Ovary (tissue), 9 donors: ENCODE results near the gene YPEL3. TPM values are rescaled to one million over a fixed set of nuclear protein-coding genes. Genes with fewer than 3 reads are reported as not detected.

Experiments
- DNase-seq, 5 donors: peaks; one replicate each; pipeline ENCODE4 v3.0.0-alpha.2; 2019 to 2020
- H3K27ac ChIP-seq, 2 donors: fragments of 200-600 bp; one replicate each; pipeline versions ENCODE4 v1.5.1 to v1.8.0; 2019 to 2022
- H3K27me3 ChIP-seq: fragments of 200-600 bp; one replicate; pipeline ENCODE4 v1.8.0; 2022
- H3K36me3 ChIP-seq: fragments of 200-600 bp; sonication (generic); one replicate; pipeline ENCODE4 v1.5.1; 2019
- H3K4me1 ChIP-seq: one replicate; pipeline ENCODE4 v1.8.1; 2013; ENCODE audit warnings: mild to moderate bottlenecking, moderate library complexity; ENCODE audit not compliant: insufficient read depth
- H3K4me3 ChIP-seq: fragments of 200-600 bp; sonication (generic); one replicate; pipeline ENCODE4 v1.5.1; 2017
- H3K9me3 ChIP-seq, 2 donors: fragments of 200-600 bp in 1 of 2; sonication (generic) in 1 of 2; one replicate each; pipeline versions ENCODE4 v1.5.1 to v1.8.1; 2013 to 2019; ENCODE audit warnings: mild to moderate bottlenecking in 1 of 2, moderate library complexity in 1 of 2
- EP300 ChIP-seq: sonication (generic); formaldehyde crosslinking; IDR thresholded peaks from one replicate; pipeline ENCODE4 v1.6.1; 2017; ENCODE audit warnings: antibody characterized with exemption
- POLR2A ChIP-seq: fragments of 450-650 bp; IDR thresholded peaks from one replicate; pipeline ENCODE4 v1.6.1; 2017; ENCODE audit warnings: antibody characterized with exemption, mild to moderate bottlenecking, moderate library complexity
- WGBS, 3 donors: extraction: QIAGEN DNeasy Blood & Tissue Kit in 1 of 3; methylation state at CpG; one replicate each; pipeline versions ENCODE4 v1.1.5 to v1.1.7; 2013 to 2017; 5-methylcytosine and 5-hydroxymethylcytosine counted together
- intact Hi-C, 4 donors: fragments of 100-400 bp; cut with DNase I; formaldehyde crosslinking; loops; one replicate each; pipeline versions ENCODE4 v1.11.0 to v1.15.1; 2022 to 2023
- polyA plus RNA-seq, 2 donors: library from polyadenylated mRNA; stranded (reverse); fragments of 200-250 nt in 1 of 2; fragments of 350-450 nt in 1 of 2; fragmentation: Illumina TruSeq in 1 of 2; extraction: RNeasy Lipid Tissue Mini Kit (QIAGEN cat#74804) in 1 of 2; gene quantifications; one replicate each; pipeline ENCODE4 v1.2.3, GENCODE V29; 2013 to 2014
- total RNA-seq, 7 donors: library from RNA; depleted of rRNA in 2 of 7; stranded (reverse); fragments of >200 nt in 2 of 7; fragmentation: NEBNext Ultra II Directional in 3 of 7; extraction: Animal tissue kit (Norgen Biotek cat#: 25700) in 3 of 7; gene quantifications; one replicate each; pipeline versions ENCODE4 v1.1.0 to v1.2.4, GENCODE V29; 2016 to 2023
- TF ChIP-seq, protein P1 (sequence below), 3 donors: fragments of 450-650 bp in 2 of 3; fragments of 200-600 bp in 1 of 3; IDR thresholded peaks; one replicate each; pipeline versions ENCODE4 v1.5.1 to v1.8.0; 2016 to 2022; ENCODE audit warnings: antibody characterized with exemption in 3 of 3, mild to moderate bottlenecking in 1 of 3
- donor health status: DM: no; HTN: no; CAD: no; lungs with moderate emphysema.
- donor health status: DM: no; HTN: no; CAD: no.
- donor health status: Bipolar disorder and iron deficiency.
- donor health status: DM: yes; HTN: yes; CAD: no.
- donor health status: DM: no; HTN: no; CAD: no.
- donor health status: DM: yes; HTN: yes; CAD: no.

The YPEL3 gene
- total and polyA plus RNA-seq, 9 donors = 12.7 to 134 (median 63.1) TPM

DNA sequence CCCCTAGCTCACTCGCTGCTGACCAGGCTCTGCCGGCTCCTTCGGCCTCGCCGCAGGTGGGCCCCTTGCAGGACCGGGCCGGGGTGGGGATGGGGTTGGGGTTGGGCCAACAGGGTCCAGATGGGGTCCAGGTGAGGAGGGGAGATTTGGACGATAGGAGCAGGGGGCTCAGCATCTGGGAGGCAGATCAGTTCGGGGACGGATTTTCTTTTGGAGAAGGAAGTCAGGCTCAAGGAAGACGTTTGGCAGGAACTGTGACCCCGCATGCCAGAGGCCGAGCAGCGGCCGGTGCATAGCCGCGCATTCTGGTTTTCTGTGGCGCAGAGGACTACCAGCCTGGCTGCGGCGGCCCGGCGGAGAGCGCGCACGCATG lies 31.3 kb downstream of the YPEL3 start:
- DNase-seq = no peak

DNA sequence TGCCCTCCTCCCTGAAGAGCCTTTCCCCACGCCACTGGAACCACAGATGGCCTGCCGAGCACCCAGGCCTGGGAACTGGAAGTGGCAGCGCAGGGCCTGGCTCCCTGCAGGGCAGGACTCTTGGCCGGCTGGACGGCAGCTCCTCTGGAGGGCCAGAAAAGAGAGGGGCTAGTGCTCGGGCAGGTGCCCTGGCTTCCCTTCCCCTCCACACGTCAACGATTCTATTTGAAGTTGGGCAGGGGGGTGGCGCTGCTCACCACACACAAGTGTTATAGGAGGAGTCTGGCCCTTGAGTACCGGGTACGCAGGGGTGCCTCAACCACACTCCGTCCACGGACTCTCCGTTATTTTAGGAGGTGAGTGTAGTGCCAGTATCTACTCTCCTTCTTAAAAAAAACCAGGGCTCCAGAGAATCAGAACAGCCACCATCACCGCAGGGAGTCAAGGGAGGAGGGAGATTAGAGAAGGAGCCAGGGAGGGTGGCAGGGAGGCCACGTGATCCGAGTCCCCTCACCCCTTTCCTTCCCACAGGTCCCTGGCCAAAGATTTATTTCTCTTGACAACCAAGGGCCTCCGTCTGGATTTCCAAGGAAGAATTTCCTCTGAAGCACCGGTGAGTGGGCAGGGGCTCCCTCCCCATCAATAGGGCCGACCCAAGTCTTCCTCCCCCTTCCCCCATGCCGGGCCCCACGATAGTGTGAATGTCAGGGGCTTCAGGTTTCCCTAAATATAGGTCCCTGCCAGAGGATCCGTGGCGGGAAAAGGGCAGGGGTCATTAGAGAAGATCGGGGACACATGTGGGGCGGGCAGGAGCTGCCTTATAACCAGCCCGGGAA lies 31.9 kb downstream of the YPEL3 start:
- H3K4me1 ChIP-seq = peaks cover 13% of the 10 kb centered on the region
- peak overlapping the region; percentile 97 for H3K4me3 ChIP-seq
- H3K9me3 ChIP-seq = no peaks in the 10 kb centered on the region
- DNase-seq = peak; percentile 79 to 86 (median 83)
- H3K27me3 ChIP-seq = no peaks in the 10 kb centered on the region
- H3K27ac ChIP-seq = peak overlapping the region; percentile 91 to 99
- TF ChIP-seq, protein P1, sequence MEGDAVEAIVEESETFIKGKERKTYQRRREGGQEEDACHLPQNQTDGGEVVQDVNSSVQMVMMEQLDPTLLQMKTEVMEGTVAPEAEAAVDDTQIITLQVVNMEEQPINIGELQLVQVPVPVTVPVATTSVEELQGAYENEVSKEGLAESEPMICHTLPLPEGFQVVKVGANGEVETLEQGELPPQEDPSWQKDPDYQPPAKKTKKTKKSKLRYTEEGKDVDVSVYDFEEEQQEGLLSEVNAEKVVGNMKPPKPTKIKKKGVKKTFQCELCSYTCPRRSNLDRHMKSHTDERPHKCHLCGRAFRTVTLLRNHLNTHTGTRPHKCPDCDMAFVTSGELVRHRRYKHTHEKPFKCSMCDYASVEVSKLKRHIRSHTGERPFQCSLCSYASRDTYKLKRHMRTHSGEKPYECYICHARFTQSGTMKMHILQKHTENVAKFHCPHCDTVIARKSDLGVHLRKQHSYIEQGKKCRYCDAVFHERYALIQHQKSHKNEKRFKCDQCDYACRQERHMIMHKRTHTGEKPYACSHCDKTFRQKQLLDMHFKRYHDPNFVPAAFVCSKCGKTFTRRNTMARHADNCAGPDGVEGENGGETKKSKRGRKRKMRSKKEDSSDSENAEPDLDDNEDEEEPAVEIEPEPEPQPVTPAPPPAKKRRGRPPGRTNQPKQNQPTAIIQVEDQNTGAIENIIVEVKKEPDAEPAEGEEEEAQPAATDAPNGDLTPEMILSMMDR (IDR thresholded peaks at IDR 0.05) = peak; percentile 17 to 45 (median 44)
- TF ChIP-seq POLR2A (peak; percentile 57), EP300 (no peak)
- intact Hi-C loops = loop anchor here in 2 of 4 donors (2.0 to 10.0 kb wide), 2 partner anchors 29 to 341 kb away; partner anchors contain the start of gene ZNF771 (in 1 of the 2)
- WGBS, 3 donors = 2 to 8% (median 7%) methylated on average over 26 to 27 of the region's 27 CpGs
- no peaks in the 10 kb centered on the region for H3K36me3 ChIP-seq

More for the DNA sequence above, 31.3 kb downstream of the YPEL3 start:
- no peaks in the 10 kb centered on the region for H3K9me3 ChIP-seq
- H3K4me1 ChIP-seq = peaks cover 16% of the 10 kb centered on the region
- no peaks in the 10 kb centered on the region for H3K36me3 ChIP-seq
- peak overlapping the region; percentile 97 for H3K4me3 ChIP-seq
- TF ChIP-seq EP300 = no peak
- TF ChIP-seq POLR2A = no peak
- TF ChIP-seq, protein P1 (IDR thresholded peaks at IDR 0.05) = no peak
- intact Hi-C loops = loop anchor here in 2 of 4 donors (2.0 to 10.0 kb wide), 2 partner anchors 28 to 340 kb away; partner anchors contain the start of gene ZNF771 (in 1 of the 2)
- H3K27me3 ChIP-seq = no peaks in the 10 kb centered on the region
- 0 to 1% (median 1%) methylated on average over 21 to 25 of the region's 25 CpGs for WGBS, 3 donors
- peak overlapping the region; percentile 91 to 99 for H3K27ac ChIP-seq

- WGBS, 3 donors = 54 to 59% (median 58%) methylated on average over 12 of the region's 12 CpGs
- no peaks in the 10 kb centered on the region for H3K36me3 ChIP-seq
- no peaks in the 10 kb centered on the region for H3K9me3 ChIP-seq
- no peaks in the 10 kb centered on the region for H3K27me3 ChIP-seq
- TF ChIP-seq POLR2A = no peak
- no peak for TF ChIP-seq EP300
- TF ChIP-seq, protein P1 (IDR thresholded peaks at IDR 0.05) = no peak
- no peak for DNase-seq
- H3K4me1 ChIP-seq = peaks cover 13% of the 10 kb centered on the region
- H3K27ac ChIP-seq = peak overlapping the region; percentile 91 to 99
- peak overlapping the region; percentile 97 for H3K4me3 ChIP-seq
- intact Hi-C loops = loop anchor here in 1 of 4 donors (10.0 kb wide), 1 partner anchor 341 kb away; the partner anchor contains the start of gene ZNF771
These were observed 32.6 kb downstream of the YPEL3 start for GRCh38 chr16:30063278-30063892.

DNA sequence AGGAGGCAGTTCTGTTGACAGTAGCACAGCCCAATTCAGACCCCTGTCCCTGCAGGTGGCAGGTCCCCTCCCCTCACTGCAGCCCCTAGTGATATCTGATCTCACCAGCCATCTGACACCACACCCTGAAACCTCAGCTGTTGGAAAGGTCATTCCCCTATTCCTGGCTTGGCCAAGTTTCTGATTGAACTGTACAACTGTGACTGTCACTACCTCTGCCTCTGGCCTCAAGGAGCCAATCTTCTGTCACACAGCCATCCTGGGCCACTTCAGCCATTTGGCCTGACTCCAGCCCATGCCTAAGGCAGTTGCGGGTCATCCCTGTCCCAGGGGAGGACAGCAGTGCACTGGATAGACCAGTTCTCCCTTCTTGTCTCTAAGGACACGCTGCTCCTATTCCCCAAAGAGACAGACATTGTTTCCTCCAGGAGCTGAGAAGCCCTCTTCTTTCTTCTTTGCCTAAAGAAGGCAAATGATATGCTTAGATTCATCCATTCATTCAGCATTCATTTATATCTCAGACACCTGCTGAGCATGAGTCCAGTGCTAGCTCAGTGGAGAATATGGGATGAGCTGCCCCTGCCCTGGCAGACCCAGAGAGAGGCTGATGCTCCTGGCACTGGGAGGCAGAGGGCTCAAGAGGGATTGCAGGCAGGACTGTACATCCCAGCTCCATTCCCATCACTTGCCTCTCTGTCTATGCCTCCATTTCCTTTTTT lies 35.0 kb downstream of the YPEL3 start:
- WGBS, 3 donors = 68 to 77% (median 74%) methylated on average over 2 of the region's 2 CpGs
- intact Hi-C loops = loop anchor here in 1 of 4 donors (10.0 kb wide), 1 partner anchor 344 kb away; the partner anchor contains the start of gene ZNF771
- no peak overlapping the region for H3K27ac ChIP-seq

More for the DNA sequence above, 35.0 kb downstream of the YPEL3 start:
- Histone ChIP-seq H3K4me1 (peaks cover 6% of the 10 kb centered on the region), H3K36me3 (no peaks in the 10 kb centered on the region), H3K9me3 (no peaks in the 10 kb centered on the region), H3K4me3 (no peak overlapping the region), H3K27me3 (no peaks in the 10 kb centered on the region)
- no peak for DNase-seq
- TF ChIP-seq, protein P1 (IDR thresholded peaks at IDR 0.05) = no peak
- no peak for TF ChIP-seq EP300
- TF ChIP-seq POLR2A = no peak
